Fibroblast of villous mesenchyme (primary cell): Measurements from ENCODE around the gene GLYR1. TPM values are rescaled to one million over a fixed set of nuclear protein-coding genes. Genes with fewer than 3 reads are reported as not detected.

ENCODE experiments used
- DNase-seq: peaks from one replicate; pipeline ENCODE4 v3.0.0-alpha.2; 2010; ENCODE audit warnings: low read depth
- H3K4me3 ChIP-seq: 2 replicates; pipeline ENCODE4 v1.5.1; 2011; ENCODE audit warnings: low read depth, mild to moderate bottlenecking, low read length
- CTCF ChIP-seq: IDR thresholded peaks from 2 replicates; pipeline ENCODE4 v1.5.1; 2012; ENCODE audit warnings: low read depth, mild to moderate bottlenecking, low read length; ENCODE audit not compliant: insufficient read depth
- total RNA-seq: library from RNA; depleted of rRNA; stranded (reverse); fragments of >200 nt; gene quantifications from 2 replicates; pipeline ENCODE4 v1.2.3, GENCODE V29; 2012

The GLYR1 gene
- total RNA-seq, 1 donor = 60.9 TPM

- no peak for TF ChIP-seq CTCF
These were observed 9.2 kb downstream of the GLYR1 start for GRCh38 chr16:4837733-4838501.

DNA sequence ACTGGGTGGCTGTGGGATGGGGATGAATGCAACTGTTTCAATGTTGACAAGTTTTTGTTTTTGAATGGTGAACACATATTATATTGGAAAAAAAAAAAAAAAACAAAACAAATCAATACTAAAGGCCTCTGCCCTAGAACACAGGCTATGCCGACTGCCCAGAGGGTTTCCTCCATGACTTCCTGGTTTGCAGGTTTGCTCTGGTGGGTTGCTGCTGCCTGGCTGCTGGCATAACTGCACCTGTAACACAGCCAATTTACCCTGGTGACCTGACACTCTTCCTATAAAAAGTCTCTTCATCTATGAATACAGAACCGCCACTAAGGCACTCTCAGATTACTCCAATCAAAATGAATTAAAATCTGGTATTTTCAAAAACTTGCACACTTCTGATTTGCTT lies 10.4 kb downstream of the GLYR1 start:
- TF ChIP-seq CTCF = no peak
- no peak overlapping the region for H3K4me3 ChIP-seq
- DNase-seq = no peak

More at GRCh38 chr16:4837733-4838501, 9.2 kb downstream of the GLYR1 start:
- no peak for DNase-seq
- H3K4me3 ChIP-seq = no peak overlapping the region

DNA sequence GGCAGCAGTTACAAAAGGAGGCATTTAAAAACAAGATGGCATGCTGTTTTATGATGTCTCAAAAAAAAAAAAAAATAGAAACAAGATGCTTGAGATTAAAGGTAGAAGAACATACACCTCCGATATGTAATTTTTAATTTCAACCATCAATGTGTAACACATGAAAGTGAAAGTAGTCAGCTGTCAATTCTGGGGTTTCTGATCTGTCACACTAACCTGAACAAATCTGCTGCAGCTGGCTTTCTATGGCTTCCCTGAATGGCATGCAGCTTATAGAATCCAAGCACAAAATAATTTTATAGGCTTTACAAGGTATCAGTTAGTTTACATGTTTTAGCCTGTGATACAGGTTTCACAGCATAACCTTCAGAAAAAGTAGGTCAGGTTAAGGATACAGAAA lies 13.5 kb downstream of the GLYR1 start:
- DNase-seq = no peak
- TF ChIP-seq CTCF = no peak
- no peak overlapping the region for H3K4me3 ChIP-seq

DNA sequence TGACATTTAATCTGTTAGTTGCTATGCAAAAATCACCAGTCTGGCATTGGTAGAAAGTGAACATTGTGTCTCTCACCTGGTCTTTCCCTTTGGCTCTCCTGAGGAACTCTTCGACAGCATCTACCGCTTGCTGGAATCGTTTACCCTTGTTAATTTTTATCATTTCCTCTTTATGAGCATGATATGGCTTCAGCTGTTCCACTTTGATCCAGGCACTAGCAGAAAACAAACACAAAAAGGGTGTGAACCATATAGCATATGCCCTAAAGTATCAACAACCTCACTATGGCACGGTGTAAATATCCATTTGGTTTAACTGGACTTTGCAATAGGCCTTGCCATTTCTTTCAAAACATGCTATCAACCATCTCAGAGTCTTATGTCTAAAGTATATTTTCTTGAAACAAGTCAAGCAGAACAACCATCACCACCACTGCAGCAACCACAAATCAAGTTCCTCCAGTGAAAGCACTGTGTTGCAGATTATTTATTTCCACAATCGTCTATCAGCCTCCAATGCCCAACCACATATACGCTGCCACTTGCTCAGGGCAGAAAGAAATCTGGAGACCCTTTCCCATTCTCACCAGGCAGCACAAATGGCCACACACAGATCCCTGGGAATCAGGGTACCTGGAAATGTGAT lies 14.3 kb downstream of the GLYR1 start:
- H3K4me3 ChIP-seq = no peak overlapping the region
- no peak for TF ChIP-seq CTCF
- DNase-seq = no peak

- H3K4me3 ChIP-seq = no peak overlapping the region
- no peak for DNase-seq
- TF ChIP-seq CTCF = no peak
These were observed 15.5 kb downstream of the GLYR1 start for GRCh38 chr16:4831616-4832015.

DNA sequence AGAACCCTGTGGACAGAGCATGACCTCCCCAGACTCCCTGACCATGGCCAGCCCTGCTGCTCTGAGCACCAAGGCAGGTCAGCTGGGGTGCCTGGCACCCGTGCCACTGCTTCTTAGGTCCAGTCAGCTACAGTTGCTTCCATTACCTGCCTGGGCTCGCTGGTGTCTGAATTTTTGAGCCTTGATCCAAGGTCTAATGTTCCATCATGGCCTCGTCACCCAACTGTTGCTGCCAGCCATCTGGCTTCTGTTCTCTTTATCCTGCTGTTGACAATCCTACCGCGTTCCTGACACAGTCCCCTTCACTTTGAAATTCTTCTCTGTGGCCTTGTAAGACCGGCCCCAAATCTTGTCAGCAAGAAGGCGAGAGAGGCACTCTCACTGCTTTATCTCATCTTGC lies 16.7 kb downstream of the GLYR1 start:
- no peak for TF ChIP-seq CTCF
- no peak for DNase-seq
- H3K4me3 ChIP-seq = no peak overlapping the region
